Hair follicular keratinocyte (primary cell): ENCODE results near the gene FAM25A. TPM values are rescaled to one million over a fixed set of nuclear protein-coding genes. Genes with fewer than 3 reads are reported as not detected.

ENCODE experiments used
- total RNA-seq: library from RNA; depleted of rRNA; stranded (reverse); fragments of >200 nt; gene quantifications from 2 replicates; pipeline ENCODE4 v1.2.3, GENCODE V29; 2015

Gene FAM25A
- 2.5 and 3.3 TPM in 2 replicates for total RNA-seq

DNA sequence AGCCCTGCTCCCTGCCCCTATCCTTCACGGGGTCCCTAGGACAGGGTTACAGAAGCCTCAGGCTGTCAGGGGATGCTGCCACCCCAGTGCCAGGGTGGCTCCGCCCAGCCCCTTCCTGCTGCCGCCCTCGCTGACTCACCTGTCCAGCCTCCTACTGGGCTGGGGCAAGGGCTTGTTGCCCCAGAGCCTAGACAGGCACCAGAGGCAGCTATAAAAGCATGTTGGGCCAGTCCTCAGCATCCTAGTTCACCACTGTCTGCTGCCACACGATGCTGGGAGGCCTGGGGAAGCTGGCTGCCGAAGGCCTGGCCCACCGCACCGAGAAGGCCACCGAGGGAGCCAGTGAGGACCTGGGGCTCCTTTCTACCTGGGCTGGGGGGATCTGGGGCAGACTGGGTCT is at the start of gene FAM25A:
TSS of gene FAM25A (plus strand) at position 239 of the 400 bp plus-strand sequence. CDS start at position 270, 31 bp downstream.

Other genes starting within 250 kb of the FAM25A start
- gene MMRN2, start 62.7 kb upstream of the FAM25A start, total RNA-seq: 16.9 and 24.7 TPM in 2 replicates
- 1.3 and 5.2 TPM in 2 replicates for gene SNCG, start 61.7 kb upstream of the FAM25A start, total RNA-seq
- 23.8 and 44.7 TPM in 2 replicates for gene ADIRF, start 51.8 kb upstream of the FAM25A start, total RNA-seq
- 146 and 186 TPM in 2 replicates for gene GLUD1, start 74.5 kb downstream of the FAM25A start, total RNA-seq
- 13.5 and 17.8 TPM in 2 replicates for gene SHLD2, start 74.9 kb downstream of the FAM25A start, total RNA-seq
- gene NUTM2A, start 205.2 kb downstream of the FAM25A start, total RNA-seq: 0.86 and 1.0 TPM in 2 replicates